ENCODE measurements around the gene SLC25A23.
"Not testable (repeated sequence)": the region's sequence is repeated elsewhere in the genome, so short reads cannot be mapped to it uniquely, and the experiment has no call there.

Gene SLC25A23

GRCh38 chr19:6457958-6458694, 1.5 kb downstream of the SLC25A23 start:
- DNase-seq (ENCODE audit: low read depth in 2 of 2), result no peak

- DNase-seq (ENCODE audit: low read depth in 2 of 2), result no peak
Measured at GRCh38 chr19:6455924-6456323, 3.7 kb downstream of the SLC25A23 start.

- no peak for DNase-seq (ENCODE audit: low read depth in 2 of 2)
Measured at GRCh38 chr19:6453951-6454565, 5.5 kb downstream of the SLC25A23 start.

- DNase-seq (ENCODE audit: low read depth in 2 of 2), result no peak
Measured at GRCh38 chr19:6452899-6453298, 6.7 kb downstream of the SLC25A23 start.

GRCh38 chr19:6452223-6452614, 7.4 kb downstream of the SLC25A23 start:
- no peak for DNase-seq (ENCODE audit: low read depth in 2 of 2)

- DNase-seq (ENCODE audit: low read depth in 2 of 2), result no peak
Measured at GRCh38 chr19:6451583-6452222, 7.9 kb downstream of the SLC25A23 start.

GRCh38 chr19:6450166-6450565, 9.4 kb downstream of the SLC25A23 start:
- no peak for DNase-seq (ENCODE audit: low read depth in 2 of 2)

DNA sequence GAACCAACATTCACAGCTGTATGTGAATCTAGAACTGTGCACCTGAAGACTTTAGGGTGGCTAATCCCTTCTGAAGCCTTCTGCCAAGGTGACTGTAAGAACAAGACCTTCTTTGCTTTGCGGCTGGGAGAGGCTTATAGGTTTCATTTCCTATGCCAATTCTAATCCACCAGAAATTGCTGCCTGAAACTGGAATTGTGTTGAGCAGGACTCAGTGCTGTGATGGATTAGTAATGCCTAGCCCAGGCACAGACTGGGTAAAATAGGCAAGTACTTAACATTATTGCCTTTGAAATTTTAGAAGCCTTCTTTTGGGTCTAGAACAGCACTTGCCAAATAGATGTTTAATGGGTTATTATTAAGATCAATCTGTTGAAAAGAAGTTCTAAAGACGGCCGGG, 11.5 kb downstream of the SLC25A23 start:
- DNase-seq (ENCODE audit: low read depth in 2 of 2), result no peak

- DNase-seq (ENCODE audit: low read depth in 2 of 2), result no peak
Measured at GRCh38 chr19:6446452-6446851, 13.1 kb downstream of the SLC25A23 start.

- DNase-seq (ENCODE audit: low read depth in 2 of 2), result no peak
Measured at GRCh38 chr19:6443986-6444385, 15.6 kb downstream of the SLC25A23 start.

DNA sequence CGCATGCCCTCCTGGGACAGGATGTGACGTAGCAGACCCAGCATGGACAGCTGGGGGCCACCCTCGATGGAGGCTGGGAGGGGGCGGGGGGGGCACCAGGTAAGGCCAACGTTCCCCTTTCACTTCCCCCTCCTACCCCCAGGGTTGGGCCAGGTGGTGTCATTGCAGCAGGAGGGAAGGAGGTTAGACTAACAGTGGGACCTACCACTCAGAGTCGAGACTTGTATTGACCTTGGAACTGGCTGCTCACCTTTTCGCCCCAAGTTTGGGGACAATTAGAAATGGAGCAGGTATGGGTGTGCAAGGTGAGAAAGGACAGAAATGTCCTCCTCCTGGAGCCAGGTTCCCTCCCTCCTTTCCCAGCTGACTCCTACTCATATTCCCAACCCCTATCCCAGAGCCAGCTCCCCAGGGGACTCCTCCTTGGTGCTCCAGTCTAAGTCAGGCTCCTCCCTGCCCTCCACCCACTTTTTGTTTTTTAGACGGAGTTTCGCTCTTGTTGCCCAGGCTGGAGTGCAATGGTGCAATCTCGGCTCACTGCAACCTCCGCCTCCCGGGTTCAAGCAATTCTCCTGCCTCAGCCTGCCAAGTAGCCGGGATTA, 17.4 kb downstream of the SLC25A23 start:
- DNase-seq (ENCODE audit: low read depth in 2 of 2), result no peak

DNA sequence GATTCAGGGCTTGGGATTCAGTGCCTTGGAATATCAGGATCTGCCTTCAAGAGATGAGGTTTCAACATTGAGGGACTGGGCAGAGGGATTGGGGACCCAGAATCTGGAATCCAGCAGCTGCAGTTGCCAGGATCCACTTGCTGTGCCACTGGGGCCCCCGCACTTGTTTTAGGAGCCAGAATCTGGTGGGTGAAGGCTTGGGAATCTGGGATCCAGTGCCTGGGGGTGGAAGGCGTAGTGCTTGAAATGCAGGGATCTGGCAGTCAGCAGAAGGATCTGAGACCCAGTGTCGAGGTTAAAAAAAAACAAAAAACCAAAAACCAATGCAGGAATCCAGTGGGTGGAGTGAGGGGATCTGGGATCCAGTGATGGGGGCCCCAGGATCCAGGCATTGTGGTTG, 18.7 kb downstream of the SLC25A23 start:
- DNase-seq (ENCODE audit: low read depth in 2 of 2), result no peak

DNA sequence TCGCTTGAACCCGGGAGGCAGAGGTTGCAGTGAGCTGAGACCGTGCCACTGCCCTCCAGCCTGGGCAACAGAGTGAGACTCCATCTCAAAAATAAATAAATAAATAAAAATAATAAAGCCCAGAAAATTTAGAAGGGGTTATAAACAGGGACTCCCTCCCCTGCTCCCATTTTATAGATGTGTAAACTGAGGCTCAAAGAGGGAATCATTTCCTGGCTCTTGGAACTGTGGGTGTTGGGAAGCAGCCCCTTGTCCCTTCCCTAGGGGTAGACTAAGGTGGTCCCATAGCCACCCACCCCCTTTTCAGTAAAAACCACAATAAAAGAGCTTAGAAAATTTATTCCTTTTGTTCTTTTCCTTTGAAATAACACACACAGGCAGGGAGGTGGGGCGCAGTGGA, 19.8 kb downstream of the SLC25A23 start:
- DNase-seq (ENCODE audit: low read depth in 2 of 2), result no peak

DNA sequence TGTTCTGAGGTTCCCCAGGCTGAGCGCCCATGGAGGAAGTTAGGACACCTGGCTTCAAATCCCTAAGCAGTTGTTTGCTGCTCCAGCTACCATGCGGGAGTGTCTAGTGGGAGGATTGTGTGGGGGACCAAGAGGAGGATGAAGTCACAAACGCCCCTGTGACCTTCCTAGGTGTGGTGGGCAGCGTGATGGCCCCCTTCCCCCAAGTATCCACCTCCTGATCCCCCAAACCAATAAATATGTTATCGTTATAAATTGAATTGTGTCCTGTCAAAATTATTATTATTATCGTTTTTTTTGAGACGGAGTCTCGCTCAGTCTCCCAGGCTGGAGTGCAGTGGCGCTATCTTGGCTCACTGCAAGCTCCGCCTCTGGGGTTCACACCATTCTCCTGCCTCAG, 25.9 kb downstream of the SLC25A23 start, which contains the start of gene SLC25A41:
TSS of gene SLC25A41 (minus strand) at position 101 of the 400 bp plus-strand sequence. CDS start at position 31, 70 bp downstream.
- DNase-seq (ENCODE audit: low read depth in 2 of 2), result no peak

DNA sequence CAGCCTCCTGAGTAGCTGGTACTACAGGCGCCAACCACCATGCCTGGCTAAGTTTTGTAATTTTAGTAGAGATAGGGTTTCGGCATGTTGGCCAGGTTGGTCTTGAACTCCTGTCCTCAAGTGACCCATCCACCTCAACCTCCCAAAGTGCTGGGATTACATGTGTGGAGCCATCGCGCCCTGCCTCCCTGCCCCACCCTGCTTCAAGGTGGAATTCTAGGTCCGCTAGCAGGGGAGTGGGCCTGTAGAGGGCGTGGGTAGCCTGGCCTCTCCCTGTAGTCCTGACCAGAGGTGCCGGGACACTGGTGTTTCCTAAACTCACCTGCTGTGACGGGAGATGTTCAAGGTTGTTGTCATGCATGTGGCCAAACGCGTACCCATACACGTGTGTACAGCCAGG, 26.4 kb downstream of the SLC25A23 start:
- no peak for DNase-seq (ENCODE audit: low read depth in 2 of 2)

GRCh38 chr19:6431891-6432290, 27.7 kb downstream of the SLC25A23 start:
- no peak for DNase-seq (ENCODE audit: low read depth in 2 of 2)

- DNase-seq (ENCODE audit: low read depth in 2 of 2), result no peak
Measured at GRCh38 chr19:6429419-6430221, 30.0 kb downstream of the SLC25A23 start.

- DNase-seq (ENCODE audit: low read depth in 2 of 2), result not testable (repeated sequence)
Measured at GRCh38 chr19:6428692-6429418, 30.7 kb downstream of the SLC25A23 start.

DNA sequence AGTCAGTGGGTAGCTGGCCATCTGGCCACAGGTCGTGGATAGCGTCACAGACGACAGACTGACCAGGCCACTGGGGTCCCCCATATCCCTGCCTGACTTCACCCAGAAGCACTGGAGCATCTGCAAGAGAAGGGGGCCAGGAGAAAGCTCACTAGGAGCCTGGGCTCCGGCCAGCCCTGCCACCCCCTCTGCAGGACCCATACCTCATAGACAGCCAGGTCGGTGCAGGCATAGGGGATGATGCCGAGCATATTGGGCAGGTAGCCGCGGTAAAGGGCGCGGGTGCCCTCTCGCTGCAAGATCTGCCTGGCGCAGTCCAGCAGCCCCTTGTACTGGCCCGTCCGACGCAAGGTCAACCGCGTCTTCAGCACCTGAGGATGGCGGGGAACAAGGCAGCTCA, 32.5 kb downstream of the SLC25A23 start:
- DNase-seq (ENCODE audit: low read depth in 2 of 2), result no peak

GRCh38 chr19:6425732-6426620, 33.6 kb downstream of the SLC25A23 start:
- DNase-seq (ENCODE audit: low read depth in 2 of 2), result no peak

Data from activated CD8-positive, alpha-beta memory T cell treated with anti-CD3 and anti-CD28 coated beads for 4 hours (primary cell).